ENCODE results near the gene ST8SIA2.

Gene ST8SIA2, protein sequence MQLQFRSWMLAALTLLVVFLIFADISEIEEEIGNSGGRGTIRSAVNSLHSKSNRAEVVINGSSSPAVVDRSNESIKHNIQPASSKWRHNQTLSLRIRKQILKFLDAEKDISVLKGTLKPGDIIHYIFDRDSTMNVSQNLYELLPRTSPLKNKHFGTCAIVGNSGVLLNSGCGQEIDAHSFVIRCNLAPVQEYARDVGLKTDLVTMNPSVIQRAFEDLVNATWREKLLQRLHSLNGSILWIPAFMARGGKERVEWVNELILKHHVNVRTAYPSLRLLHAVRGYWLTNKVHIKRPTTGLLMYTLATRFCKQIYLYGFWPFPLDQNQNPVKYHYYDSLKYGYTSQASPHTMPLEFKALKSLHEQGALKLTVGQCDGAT

DNA sequence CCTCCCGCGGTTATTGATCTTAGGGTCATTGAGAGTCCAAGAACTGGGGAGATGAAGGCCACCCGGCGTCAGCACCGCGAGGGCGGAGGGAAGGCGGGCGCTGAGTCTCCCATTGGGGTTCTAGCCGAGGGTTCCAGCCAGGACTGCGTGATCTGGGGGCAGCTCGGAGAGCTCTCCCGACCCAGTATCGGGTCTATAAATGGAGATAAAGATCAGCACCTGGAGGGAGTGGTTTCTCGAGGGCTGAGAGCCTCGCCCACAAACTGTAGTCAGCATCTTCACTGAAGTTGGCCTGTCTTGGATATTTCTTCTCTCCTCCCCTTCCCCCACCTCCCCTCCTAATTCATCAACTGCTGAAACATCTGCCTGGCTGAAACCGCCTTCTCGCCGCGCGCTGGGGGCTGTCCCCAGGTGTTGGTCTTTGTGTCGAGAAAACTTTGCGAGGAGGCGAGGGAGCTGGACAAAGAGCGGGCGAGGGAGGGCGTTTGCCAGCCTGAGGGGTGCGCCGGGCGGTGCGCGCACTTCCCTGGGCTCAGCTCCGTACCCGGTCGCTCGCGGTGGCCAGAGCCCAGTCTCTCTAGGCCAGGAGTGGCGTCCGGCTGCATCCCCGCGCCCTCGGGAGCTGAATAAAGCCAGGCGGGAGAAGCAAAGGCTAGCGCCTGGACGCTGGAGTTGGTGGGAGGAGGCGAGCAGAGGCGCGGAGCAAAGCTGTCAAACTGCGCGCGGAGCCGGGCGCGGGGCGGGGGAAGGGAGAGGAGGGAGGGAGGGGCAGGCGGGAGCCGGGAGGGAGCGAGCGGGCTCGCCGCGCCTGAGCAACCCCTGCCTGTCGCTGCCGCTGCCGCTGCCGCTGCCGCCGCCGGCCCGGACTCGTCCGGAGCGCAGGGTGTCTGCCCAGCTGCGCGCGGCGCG, at the start of gene ST8SIA2:
Gene ST8SIA2 (plus strand): TSS at position 811 of the 909 bp plus-strand sequence. CDS start 184 bp downstream, outside the sequence.
- peak; percentile 80 for DNase-seq
- peaks cover 5% of the 10 kb centered on the region for H3K27me3 ChIP-seq (ENCODE audit: insufficient read depth, low read depth, severe bottlenecking)
- H3K36me3 ChIP-seq: peaks cover 3% of the 10 kb centered on the region; the same call in 1 of the 2 replicates
- TF ChIP-seq CTCF (IDR thresholded peaks at IDR 0.05; ENCODE audit: low read depth, low read length): no peak
- H3K9me3 ChIP-seq (ENCODE audit: severe bottlenecking): no peaks in the 10 kb centered on the region
- H3K4me3 ChIP-seq (ENCODE audit: low read depth, low read length): peak within 1 kb of the TSS; percentile 76
- H3K27ac ChIP-seq: peak within 1 kb of the TSS; percentile 74

- TF ChIP-seq CTCF (IDR thresholded peaks at IDR 0.05; ENCODE audit: low read depth, low read length): no peak
- H3K9me3 ChIP-seq (ENCODE audit: severe bottlenecking): no peaks in the 10 kb centered on the region
- H3K4me3 ChIP-seq (ENCODE audit: low read depth, low read length): peak overlapping the region; percentile 20
- no peaks in the 10 kb centered on the region for H3K36me3 ChIP-seq
- DNase-seq: peak; percentile 86
- H3K27me3 ChIP-seq (ENCODE audit: insufficient read depth, low read depth, severe bottlenecking): no peaks in the 10 kb centered on the region
- peak overlapping the region; percentile 87 for H3K27ac ChIP-seq
Measured at GRCh38 chr15:92343924-92344643, 49.6 kb upstream of the ST8SIA2 start.

DNA sequence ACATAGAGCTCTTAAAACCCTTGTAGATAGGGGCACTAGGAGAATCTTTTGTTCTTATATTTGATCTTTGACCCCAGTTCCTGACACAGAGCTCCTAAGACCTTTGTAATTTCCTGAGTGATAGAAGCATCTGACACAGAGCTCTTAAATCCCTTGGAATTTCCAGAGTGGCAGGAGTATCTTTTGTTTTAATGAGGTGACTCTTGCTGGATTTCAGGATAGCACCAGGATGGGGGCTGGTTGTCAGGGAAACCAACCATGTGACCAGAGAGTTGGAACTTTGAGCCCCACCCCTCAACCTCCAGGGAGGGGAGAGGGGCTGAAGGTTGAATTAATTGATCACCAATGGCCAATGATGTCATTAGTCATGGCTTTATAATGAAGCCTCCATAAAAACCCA, 47.6 kb upstream of the ST8SIA2 start:
- TF ChIP-seq CTCF (IDR thresholded peaks at IDR 0.05; ENCODE audit: low read depth, low read length): no peak
- H3K9me3 ChIP-seq (ENCODE audit: severe bottlenecking): no peaks in the 10 kb centered on the region
- DNase-seq: no peak
- no peak overlapping the region for H3K4me3 ChIP-seq (ENCODE audit: low read depth, low read length)
- no peaks in the 10 kb centered on the region for H3K36me3 ChIP-seq
- H3K27ac ChIP-seq: no peak overlapping the region
- no peaks in the 10 kb centered on the region for H3K27me3 ChIP-seq (ENCODE audit: insufficient read depth, low read depth, severe bottlenecking)

DNA sequence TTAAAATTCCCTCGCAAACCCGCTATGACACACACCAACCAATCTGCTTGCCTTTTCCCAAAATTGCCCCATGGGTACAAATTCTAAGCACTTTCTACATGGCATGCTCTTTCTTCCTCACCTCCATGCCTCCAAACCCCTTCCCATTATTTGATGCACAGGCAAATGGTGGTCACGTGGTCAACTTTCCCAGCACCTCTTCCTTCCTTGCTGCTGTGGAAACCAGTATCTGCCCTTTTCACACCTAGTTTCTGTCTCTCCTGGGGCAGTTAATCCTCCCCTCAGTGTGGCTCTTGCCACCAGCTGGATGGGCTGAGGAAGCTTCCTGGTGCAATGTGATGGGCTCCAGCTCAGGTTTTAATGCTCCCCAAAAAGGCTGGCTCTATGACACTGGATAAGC, 38.4 kb upstream of the ST8SIA2 start:
- H3K4me3 ChIP-seq (ENCODE audit: low read depth, low read length): no peak overlapping the region
- no peak for DNase-seq
- H3K27ac ChIP-seq: no peak overlapping the region
- no peaks in the 10 kb centered on the region for H3K27me3 ChIP-seq (ENCODE audit: insufficient read depth, low read depth, severe bottlenecking)
- no peaks in the 10 kb centered on the region for H3K36me3 ChIP-seq
- TF ChIP-seq CTCF (IDR thresholded peaks at IDR 0.05; ENCODE audit: low read depth, low read length): no peak
- no peaks in the 10 kb centered on the region for H3K9me3 ChIP-seq (ENCODE audit: severe bottlenecking)

GRCh38 chr15:92361321-92362000, 32.2 kb upstream of the ST8SIA2 start:
- Histone ChIP-seq H3K27ac (no peak overlapping the region), H3K27me3 (ENCODE audit: insufficient read depth, low read depth, severe bottlenecking) (no peaks in the 10 kb centered on the region), H3K4me3 (ENCODE audit: low read depth, low read length) (no peak overlapping the region), H3K9me3 (ENCODE audit: severe bottlenecking) (no peaks in the 10 kb centered on the region), H3K36me3 (no peaks in the 10 kb centered on the region)
- no peak for TF ChIP-seq CTCF (IDR thresholded peaks at IDR 0.05; ENCODE audit: low read depth, low read length)
- DNase-seq: no peak

All from WERI-Rb-1 (cell line).